Measurements from ENCODE around the gene SLC8A1.

DNA sequence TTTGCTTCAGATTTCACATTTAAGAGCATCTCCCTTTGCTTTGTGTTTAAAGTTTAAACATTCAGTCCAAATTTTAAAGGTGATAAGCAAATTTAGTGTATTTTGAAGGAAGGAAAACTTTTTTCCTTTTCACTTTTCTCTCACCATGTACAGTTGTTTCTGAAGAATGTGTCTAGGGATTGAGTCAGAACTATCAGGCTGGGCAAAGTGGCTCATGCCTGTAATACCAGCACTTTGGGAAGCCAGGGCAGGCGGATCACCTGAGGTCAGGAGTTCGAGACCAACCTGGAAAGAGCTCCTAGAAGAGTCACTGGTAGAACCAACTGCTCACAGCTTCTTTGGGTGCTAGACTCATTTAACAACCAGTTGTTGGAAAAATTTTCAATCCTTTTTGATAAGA is 345.8 kb downstream of the SLC8A1 start:
- TF ChIP-seq, protein P1, sequence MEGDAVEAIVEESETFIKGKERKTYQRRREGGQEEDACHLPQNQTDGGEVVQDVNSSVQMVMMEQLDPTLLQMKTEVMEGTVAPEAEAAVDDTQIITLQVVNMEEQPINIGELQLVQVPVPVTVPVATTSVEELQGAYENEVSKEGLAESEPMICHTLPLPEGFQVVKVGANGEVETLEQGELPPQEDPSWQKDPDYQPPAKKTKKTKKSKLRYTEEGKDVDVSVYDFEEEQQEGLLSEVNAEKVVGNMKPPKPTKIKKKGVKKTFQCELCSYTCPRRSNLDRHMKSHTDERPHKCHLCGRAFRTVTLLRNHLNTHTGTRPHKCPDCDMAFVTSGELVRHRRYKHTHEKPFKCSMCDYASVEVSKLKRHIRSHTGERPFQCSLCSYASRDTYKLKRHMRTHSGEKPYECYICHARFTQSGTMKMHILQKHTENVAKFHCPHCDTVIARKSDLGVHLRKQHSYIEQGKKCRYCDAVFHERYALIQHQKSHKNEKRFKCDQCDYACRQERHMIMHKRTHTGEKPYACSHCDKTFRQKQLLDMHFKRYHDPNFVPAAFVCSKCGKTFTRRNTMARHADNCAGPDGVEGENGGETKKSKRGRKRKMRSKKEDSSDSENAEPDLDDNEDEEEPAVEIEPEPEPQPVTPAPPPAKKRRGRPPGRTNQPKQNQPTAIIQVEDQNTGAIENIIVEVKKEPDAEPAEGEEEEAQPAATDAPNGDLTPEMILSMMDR (IDR thresholded peaks at IDR 0.05; ENCODE audit: insufficient read depth, low read length): no peak
- TF ChIP-seq GABPA (IDR thresholded peaks at IDR 0.05; ENCODE audit: low read depth): no peak
- TF ChIP-seq SPI1 (IDR thresholded peaks at IDR 0.05; ENCODE audit: borderline replicate concordance, low read depth): no peak
- TF ChIP-seq POLR2AphosphoS5 (IDR thresholded peaks at IDR 0.05; ENCODE audit: low read depth): no peak
- TF ChIP-seq, protein P2, sequence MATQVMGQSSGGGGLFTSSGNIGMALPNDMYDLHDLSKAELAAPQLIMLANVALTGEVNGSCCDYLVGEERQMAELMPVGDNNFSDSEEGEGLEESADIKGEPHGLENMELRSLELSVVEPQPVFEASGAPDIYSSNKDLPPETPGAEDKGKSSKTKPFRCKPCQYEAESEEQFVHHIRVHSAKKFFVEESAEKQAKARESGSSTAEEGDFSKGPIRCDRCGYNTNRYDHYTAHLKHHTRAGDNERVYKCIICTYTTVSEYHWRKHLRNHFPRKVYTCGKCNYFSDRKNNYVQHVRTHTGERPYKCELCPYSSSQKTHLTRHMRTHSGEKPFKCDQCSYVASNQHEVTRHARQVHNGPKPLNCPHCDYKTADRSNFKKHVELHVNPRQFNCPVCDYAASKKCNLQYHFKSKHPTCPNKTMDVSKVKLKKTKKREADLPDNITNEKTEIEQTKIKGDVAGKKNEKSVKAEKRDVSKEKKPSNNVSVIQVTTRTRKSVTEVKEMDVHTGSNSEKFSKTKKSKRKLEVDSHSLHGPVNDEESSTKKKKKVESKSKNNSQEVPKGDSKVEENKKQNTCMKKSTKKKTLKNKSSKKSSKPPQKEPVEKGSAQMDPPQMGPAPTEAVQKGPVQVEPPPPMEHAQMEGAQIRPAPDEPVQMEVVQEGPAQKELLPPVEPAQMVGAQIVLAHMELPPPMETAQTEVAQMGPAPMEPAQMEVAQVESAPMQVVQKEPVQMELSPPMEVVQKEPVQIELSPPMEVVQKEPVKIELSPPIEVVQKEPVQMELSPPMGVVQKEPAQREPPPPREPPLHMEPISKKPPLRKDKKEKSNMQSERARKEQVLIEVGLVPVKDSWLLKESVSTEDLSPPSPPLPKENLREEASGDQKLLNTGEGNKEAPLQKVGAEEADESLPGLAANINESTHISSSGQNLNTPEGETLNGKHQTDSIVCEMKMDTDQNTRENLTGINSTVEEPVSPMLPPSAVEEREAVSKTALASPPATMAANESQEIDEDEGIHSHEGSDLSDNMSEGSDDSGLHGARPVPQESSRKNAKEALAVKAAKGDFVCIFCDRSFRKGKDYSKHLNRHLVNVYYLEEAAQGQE (IDR thresholded peaks at IDR 0.05; ENCODE audit: insufficient replicate concordance, low read depth): no peak

Measured in HL-60 (cell line).